ENCODE measurements around the gene PLB1.

PLB1 gene

DNA sequence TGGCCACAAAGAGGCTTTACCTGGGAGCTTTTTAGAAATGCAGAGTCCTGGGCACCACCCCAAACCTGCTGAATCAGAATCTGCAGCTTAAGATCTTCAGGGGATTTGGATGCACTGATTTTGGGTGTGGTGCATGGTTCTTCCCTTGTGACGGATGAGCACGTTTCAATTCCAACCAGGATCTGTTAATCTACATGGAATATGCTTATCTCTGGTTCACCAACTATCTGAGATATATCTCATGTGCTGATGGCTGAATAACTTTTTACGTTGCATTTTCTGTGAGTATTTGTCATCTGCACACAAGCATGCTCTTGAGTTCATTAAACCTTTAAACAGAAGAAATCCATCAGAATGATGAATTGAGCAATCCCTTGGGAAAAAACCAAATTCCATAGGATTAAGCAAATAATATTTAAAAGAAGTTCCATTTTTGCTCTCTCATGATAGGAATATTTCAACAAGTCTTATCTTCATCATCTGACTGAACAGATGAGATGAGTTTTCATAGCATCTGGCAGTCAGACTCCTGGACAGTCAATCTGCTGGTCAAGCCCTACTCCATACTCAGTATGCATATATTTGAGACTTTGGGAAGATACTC lies 120.6 kb downstream of the PLB1 start:
- no peak for DNase-seq

DNA sequence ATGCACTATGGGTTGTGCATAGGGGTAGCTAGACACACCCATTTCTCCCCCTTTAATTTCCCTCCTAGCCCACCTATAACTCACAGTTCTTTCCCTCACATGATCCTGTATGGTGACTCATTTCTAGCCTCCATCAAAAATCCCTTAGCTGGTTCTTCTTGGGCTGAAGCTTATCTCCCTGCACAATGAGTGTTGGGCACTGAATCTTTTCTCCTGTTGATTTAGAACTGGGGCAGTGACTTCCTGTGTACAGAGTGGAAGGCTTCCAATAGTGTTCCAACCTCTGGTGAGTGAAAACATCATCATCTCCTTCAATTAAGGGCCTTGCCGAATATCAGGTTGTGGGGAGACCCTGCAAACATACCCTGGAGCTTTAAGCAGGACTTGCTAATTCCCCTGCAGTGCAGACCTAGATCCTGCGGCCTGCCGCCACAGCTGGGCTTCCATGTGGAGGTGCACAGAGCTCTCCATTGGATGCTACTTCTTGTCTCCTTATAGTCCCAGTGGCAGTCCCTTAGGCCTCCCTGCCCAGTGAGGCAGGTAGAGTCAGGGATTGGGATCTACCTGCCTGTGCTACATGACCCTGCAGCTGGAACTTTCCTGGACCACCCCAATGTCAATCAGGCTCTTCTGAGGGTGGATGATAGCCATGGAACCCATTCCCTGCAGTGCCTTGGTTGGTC lies 121.8 kb downstream of the PLB1 start:
- no peak for DNase-seq

DNA sequence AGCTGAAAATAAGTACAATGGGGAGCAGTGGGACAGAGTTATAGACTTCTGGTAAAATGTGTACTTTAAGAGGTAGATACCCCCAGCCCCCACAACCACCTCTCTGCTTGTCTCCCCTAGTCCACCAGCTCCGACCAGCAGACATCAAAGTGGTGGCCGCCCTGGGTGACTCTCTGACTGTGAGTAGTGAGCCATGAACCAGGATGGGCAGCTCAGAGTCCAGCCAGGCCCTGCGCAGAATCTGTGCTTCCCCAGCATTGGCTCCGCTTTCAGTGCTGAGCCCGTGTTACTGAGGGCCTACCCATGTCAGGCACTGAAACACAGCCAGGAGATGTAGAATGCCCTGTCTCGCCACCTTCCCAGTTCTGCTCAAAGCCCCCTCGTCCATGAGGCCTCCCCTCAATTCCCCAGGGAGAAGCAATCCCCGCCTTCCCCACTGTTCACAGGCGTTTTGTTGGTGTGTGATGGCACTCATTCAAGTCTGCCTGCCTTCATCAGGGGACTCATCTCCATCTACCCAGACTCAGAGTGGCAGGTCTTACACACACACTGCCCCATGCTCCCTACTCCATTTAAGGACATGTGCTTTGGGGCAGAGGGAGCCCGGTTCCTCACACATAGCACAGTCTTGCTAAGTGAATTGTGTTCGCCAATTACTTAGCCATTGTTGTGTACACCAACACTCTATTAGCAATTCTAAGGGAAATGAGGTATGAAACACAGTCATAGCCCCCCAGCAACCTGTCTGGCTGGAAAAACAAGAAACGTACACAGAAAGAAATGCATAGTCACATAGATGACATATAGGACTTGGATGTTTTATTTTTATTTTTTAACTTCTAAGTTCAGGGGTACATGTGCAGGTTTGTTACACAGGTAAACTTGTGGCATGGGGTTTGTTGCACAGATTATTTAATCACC lies 122.6 kb downstream of the PLB1 start:
- DNase-seq: no peak

DNA sequence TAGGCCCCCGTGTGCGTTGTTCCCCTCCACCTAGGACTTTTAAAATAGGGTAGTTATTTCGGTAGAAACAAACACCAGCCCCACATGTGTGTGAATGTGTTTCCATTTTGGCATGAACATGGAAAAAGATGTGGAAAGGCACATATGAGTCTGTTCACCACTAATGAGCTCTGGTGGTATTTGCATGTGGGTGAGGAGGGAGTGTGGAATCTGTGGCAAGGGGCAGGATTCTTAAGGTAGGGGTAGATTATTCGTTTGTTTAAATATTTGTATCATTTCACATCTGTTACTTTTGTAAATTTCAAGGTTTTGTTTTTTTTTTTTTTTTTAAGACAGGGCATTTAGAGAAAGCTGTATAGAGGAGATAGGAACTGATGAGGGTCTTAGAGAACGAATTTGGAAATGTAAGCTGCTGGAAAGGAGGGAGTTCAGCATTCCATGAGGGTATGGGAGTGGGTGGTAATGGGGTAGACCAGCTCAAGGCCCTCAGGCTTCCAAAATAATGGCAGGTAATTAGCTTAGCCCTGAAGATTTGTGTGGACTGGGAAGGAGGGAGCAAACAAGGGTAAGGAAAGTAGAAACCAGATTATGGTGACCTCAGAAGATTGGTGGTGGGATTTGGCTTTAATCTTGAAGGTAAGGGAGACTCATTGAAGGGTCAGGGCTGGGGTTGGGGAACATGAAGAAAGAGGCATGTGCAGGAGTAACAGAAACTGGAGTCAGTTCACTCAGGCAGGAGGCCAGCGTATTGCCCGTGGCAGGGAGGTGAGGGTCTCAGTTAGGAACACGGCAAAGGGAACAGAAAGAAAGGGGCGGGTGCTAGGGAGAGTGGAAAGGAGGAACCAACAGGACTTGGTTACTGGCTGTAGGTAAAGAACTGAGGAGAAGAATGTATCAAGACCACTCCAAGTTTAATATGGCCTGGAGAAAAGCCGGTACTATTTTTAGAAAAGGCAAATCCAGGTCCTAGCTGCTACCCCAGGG lies 123.6 kb downstream of the PLB1 start:
- no peak for DNase-seq

DNA sequence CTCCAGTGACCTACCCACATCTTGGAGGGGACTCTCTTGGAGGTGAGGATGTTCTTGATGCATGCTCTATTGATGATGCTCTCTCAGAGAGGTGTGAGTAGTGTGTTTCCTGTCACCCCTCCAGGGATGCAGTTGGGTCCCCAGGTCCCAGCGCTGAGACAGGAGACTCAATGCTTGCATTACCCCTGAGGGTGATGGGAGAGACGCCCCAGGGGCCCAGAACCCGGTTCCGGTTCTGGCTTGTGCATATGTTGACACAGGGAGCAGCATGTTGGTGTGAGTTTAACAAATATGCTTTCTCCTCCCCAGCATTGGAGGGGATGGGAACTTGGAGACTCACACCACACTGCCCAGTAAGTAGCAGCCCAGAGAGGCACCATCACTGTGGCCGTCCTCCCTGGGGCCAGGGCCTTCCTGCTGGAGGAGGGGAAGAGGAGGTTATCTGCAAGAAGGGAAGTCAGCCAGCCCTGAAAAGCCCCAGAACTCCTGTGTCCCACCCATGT lies 124.5 kb downstream of the PLB1 start:
- no peak for DNase-seq

DNA sequence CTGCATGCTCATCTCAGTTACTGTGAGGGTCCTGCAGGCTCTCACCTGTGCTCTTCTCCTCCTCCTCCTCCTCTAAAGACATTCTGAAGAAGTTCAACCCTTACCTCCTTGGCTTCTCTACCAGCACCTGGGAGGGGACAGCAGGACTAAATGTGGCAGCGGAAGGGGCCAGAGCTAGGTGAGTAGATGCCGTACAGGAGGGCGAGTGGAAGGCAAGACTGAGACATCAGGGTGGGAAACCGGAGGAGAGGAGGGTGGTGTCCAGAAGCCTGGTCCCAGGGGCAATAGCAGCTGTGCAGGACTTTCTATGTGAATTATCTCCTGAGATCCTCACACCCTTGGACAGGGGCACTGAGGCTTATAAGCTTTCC lies 124.9 kb downstream of the PLB1 start:
- no peak for DNase-seq

DNA sequence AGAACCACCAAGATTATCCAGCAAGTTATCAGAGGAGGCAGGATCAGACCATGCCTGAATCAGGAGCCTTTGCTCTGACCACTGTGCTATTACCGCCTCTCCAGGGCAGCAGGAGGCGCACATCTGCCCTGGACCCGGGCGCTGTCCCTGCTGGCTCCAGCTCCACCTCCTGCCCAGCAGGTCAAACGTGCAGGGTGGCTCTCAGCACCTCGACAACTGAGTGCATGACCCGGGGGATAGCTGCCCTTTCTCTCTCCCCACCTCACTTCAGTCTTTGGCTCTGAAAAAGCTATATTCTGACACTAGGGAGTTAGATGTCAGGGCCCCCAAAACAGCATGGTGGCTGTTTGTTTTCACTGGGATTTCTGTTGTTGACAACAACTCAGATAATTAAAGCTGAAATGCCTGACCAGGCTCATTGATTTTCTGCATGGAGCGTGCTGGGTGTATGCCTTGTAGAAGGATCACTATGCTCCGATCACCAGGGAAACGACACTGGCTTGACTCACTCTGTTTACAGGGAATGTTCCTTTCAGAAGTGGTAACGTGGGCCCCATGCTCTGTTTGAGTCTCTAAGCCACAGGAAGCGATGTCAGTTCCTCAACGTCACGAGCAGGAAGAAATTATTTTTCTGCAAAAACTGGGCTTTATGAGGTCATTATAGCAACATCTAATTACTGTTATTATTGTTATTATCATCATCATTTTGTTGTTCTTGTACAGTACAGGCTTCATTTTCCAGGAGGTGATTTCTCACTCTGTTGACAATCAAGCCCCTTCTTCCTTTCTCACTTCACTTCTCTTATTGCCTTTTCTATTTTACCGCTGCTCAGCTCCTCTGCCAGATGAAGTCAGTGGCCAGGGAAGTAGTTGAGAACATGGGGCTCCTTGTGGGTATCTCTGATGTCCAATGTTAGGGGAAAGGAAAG lies 125.6 kb downstream of the PLB1 start:
- peak; percentile 91 for DNase-seq

DNA sequence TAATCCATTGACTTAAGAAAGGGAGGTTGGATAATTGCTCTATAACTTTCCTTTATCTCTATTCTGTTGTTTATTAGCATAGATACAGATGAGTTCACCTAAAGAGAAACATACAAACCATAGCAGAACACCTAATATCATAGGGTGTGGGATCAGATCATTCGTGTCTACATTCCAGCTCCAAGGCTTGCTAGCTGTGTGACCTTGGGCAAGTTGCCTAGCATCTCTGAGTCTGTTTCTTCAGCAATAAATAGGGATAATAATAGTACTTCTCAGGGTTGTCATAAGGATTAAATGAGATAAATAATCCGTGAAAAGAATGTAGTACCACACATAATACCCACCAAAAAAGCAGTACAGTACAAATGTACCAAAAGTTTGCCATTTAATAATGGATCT lies 126.2 kb downstream of the PLB1 start:
- no peak for DNase-seq

GRCh38 chr2:28623582-28624405 lies 127.9 kb downstream of the PLB1 start:
- no peak for DNase-seq

- no peak for DNase-seq
Measured at GRCh38 chr2:28624436-28624792, 128.6 kb downstream of the PLB1 start.

DNA sequence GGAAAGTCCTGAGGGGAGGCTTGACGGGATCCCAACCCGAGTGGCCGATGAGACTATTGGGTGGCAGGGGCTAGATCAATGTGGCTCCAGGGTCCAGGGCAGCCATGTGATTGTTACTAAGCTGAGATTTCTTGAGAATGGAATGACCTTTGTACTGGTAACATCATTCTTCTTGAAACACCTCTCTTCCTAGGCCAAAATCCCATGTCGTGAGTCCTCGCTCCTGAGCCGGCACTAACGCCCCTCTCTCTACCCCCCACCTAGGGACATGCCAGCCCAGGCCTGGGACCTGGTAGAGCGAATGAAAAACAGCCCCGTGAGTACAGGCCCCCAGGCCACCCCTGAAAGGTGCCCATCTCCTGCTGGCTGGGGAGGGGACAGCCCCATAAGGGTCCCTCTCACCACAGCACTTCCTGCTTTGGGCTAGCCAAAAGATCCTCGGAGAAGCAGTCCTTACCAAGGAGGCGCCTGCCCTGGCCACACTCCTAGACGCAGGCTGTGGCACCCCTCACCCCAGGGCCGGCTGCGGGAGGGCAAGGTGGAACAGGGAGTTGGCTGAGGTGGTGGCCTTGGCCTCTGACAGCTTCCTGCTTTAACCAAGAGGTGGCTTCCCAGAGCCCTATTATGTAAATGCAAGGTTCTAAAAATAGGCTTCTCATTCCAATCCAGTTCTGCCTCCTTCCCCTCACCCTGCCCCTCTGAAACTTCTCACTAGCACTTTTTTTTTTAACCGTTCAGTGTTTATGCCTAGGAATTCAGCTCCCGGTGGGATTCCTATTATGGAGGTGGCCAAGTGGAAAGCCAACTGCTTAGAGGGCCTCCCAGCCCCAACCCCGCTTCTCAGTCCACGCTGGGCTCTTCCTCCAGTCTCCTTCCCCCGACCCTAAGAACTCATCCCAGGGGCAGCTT lies 129.2 kb downstream of the PLB1 start:
- peak; percentile 74 for DNase-seq

GRCh38 chr2:28626376-28626775 lies 130.5 kb downstream of the PLB1 start:
- no peak for DNase-seq

DNA sequence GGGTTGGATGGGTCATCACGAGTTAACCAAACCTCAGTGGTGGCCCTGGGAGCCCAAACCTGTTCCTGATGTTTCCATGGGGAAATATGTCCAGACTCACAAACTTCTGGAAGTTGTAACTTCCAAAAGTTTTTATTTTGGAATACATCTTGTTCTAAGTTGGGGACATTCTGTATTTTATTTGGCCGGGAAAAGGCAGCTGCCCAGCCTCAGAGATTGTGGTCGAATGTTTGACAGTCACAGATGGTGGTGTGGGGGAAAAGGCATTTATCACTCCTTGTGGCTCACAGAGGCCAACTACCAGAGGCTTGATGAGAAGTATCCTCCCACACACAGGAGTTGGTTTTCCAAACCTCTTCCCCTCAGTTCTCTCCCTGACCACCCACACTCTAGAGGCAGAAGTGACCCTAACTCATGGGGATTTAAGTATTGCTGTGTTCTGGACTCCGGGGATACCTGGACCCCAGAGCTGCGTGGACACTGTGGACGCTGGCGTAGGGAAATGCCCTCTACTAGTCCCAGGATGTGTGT lies 131.1 kb downstream of the PLB1 start:
- no peak for DNase-seq

DNA sequence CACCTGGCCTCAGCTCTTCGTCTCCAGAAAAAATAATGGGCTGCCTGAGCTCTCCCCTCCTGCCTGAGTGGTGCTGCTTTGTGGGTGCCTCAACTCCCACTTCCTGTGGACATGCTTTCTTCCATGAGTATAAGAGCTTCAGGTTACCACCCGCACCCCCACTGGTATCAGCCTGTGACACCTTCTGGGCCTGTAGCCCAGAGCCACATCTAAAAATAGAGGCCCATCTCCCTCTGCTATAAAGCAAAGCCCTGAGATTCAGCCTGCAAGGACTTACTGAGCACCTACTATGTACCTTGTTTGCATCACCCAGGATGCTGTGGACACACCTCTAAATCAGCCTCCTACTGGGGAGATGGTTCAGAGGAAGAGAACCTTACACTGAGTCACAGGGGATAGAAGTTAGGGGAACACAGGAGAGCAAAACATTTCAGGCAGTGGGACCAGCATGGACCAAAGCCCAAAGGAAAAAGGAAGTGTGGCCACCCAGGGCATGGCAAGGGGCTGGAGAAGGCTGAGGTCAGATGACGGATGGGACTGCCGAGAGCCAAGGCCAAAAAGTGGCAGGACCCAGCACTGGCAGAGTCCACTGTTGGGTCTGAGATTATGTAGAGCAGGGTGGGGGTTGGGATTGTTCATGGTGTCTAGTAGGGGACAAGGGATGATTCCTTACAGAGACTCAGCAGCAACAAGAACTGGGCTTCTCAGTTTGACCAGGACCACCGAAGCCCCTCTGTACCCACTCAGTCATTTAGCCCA lies 132.0 kb downstream of the PLB1 start:
- DNase-seq: no peak

DNA sequence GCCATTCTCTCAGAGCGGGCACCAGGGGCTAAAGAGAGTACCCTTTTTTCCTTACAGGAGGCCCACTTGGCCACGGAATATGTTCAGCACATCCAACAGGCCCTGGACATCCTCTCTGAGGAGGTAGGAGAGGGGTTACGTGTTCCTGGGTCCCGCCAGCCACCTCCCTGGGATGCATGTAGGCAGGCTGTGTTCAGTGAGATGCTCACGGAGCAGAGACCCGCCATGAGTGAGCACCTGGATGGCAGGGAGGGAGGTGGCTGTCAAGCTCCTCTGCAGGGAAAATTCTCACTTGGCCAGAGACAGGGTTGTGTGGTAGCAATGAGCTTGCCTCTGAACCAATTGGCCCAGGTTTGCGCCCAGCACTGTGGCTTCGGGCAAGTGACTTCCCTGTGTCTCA lies 132.6 kb downstream of the PLB1 start:
- DNase-seq: no peak

- no peak for DNase-seq
Measured at GRCh38 chr2:28628987-28629386, 133.1 kb downstream of the PLB1 start.

DNA sequence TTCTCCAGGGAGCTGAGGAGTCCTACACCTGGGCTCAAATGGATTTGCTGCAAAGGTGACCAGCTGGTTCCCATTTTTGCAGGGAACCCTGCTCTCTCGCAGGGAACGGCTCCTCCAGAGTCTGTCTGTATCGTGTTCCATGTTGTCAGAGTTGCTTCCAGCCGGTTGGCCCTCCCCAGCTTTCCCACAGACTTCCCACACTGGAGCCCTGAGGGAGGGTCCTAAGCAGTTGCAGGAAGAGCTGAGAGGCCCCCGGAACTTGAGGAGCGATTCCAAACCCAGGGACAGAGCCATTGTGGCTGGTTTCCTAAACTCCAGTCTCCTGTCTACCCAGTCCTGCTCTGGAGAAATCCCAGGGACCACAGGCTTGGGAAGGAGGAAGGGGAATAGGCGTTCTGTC lies 134.1 kb downstream of the PLB1 start:
- no peak for DNase-seq

DNA sequence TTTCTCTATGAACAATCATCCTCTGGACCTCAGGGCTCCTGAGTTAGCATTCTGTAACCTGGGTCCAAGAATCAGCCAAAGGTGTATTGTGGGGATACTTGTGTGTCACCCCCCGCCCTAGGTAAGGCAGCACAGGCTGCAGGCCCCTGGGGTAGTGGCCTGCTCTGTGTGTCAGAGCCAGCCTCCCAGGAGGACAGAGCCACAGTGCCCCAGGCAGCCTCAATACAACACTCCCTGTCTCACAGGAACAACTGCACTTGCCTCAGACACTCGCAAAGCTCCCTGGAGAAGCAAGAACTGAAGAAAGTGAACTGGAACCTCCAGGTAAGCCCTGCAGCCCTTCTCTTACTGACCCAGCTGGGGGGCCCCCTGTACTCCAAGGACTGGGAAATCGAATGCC lies 134.5 kb downstream of the PLB1 start:
- no peak for DNase-seq
